SK-N-SH (cell line): Measurements from ENCODE around the gene TUBB4A. TPM values are rescaled to one million over a fixed set of nuclear protein-coding genes. Genes with fewer than 3 reads are reported as not detected.
A peak's percentile ranks its signal among the peaks of the same experiment; 100 is the strongest.

Experiments used
- CTCF ChIA-PET: fragments of 300-600, 350-600 bp; formaldehyde crosslinking; extraction: SDS; loops from one replicate; lab custom pipeline; 2021; lab: Yijun Ruan, JAX
- POLR2A ChIA-PET: fragments of 350-600 bp; sonication (Branson Sonifier 250); formaldehyde crosslinking; extraction: SDS; loops from one replicate; lab custom pipeline; 2020; ENCODE audit warnings: antibody characterized with exemption, inconsistent platforms; lab: Yijun Ruan, JAX
- DNase-seq: peaks from one replicate; pipeline ENCODE4 v3.0.0; 2012
- H2AFZ ChIP-seq: fragments of 200-600 bp; sonication (generic); 2 replicates; pipeline ENCODE4 v1.8.1; 2016; ENCODE audit warnings: antibody characterized with exemption, mild to moderate bottlenecking, low read depth
- H3F3A ChIP-seq: fragments of 200-600 bp; sonication (generic); replicated peaks from 2 replicates; pipeline ENCODE3; 2016; ENCODE audit warnings: antibody characterized with exemption, mild to moderate bottlenecking; ENCODE audit not compliant: insufficient read depth
- H3K27ac ChIP-seq, 2 experiments: fragments of 200-500 bp in 1 of 2; fragments of 200-600 bp in 1 of 2; sonication (Bioruptor generic) in 1 of 2; sonication (generic), shearing (Covaris generic) in 1 of 2; 2 replicates each; pipeline versions ENCODE4 v1.5.1 to v1.6.1; 2014 to 2016; ENCODE audit warnings: low read depth in 2 of 2, inconsistent platforms in 1 of 2, low read length in 1 of 2, mild to moderate bottlenecking in 1 of 2, mixed read lengths in 1 of 2
- H3K27me3 ChIP-seq: fragments of 200-600 bp; sonication (generic), shearing (Covaris generic); 2 replicates; pipeline ENCODE4 v1.6.1; 2016; ENCODE audit warnings: mixed run types; ENCODE audit not compliant: insufficient read depth
- H3K36me3 ChIP-seq, 2 experiments: fragments of 200-500 bp in 1 of 2; fragments of 200-600 bp in 1 of 2; sonication (Bioruptor generic) in 1 of 2; sonication (generic) in 1 of 2; replicated peaks in 1 of 2; 2 replicates each; pipeline versions ENCODE3 to v1.5.1; 2014 to 2016; ENCODE audit warnings: low read length in 1 of 2, mild to moderate bottlenecking in 1 of 2; ENCODE audit not compliant: insufficient read depth in 2 of 2, control insufficient read depth in 1 of 2
- H3K4me1 ChIP-seq, 2 experiments: fragments of 200-500 bp in 1 of 2; fragments of 200-600 bp in 1 of 2; sonication (Bioruptor generic) in 1 of 2; sonication (generic), shearing (Covaris generic) in 1 of 2; 2 replicates each; pipeline versions ENCODE4 v1.5.1 to v1.6.1; 2014 to 2016; ENCODE audit warnings: low read depth in 1 of 2, low read length in 1 of 2, mixed run types in 1 of 2; ENCODE audit not compliant: insufficient read depth in 2 of 2, control insufficient read depth in 1 of 2
- H3K4me2 ChIP-seq: fragments of 200-600 bp; sonication (generic), shearing (Covaris generic); 2 replicates; pipeline ENCODE4 v1.6.1; 2017; ENCODE audit warnings: mixed run types
- H3K4me3 ChIP-seq, 2 experiments: fragments of 200-500 bp in 1 of 2; fragments of 200-600 bp in 1 of 2; sonication (Bioruptor generic) in 1 of 2; sonication (generic), shearing (Covaris generic) in 1 of 2; 2 replicates each; pipeline versions ENCODE4 v1.5.1 to v1.8.1; 2014 to 2016; ENCODE audit warnings: low read depth in 2 of 2, inconsistent platforms in 1 of 2, low read length in 1 of 2, mild to moderate bottlenecking in 1 of 2, mixed read lengths in 1 of 2, moderate library complexity in 1 of 2
- H3K79me2 ChIP-seq: fragments of 200-600 bp; sonication (generic); 2 replicates; pipeline ENCODE4 v1.8.1; 2017; ENCODE audit warnings: mild to moderate bottlenecking; ENCODE audit not compliant: insufficient read depth
- H3K9ac ChIP-seq: fragments of 200-600 bp; sonication (generic); 2 replicates; pipeline ENCODE4 v1.6.1; 2017; ENCODE audit warnings: mixed run types
- H3K9me2 ChIP-seq: fragments of 200-600 bp; sonication (generic); 2 replicates; pipeline ENCODE4 v1.6.1; 2017; ENCODE audit warnings: mixed run types
- H3K9me3 ChIP-seq: fragments of 200-600 bp; sonication (generic); 2 replicates; pipeline ENCODE4 v1.6.1; 2017; ENCODE audit warnings: mixed run types, mild to moderate bottlenecking, moderate library complexity
- H4K20me1 ChIP-seq: fragments of 200-600 bp; sonication (generic); 2 replicates; pipeline ENCODE4 v1.6.1; 2017; ENCODE audit warnings: mild to moderate bottlenecking, mixed run types; ENCODE audit not compliant: insufficient read depth
- CHD2 ChIP-seq: fragments of 150-350 bp; IDR thresholded peaks from 2 replicates; pipeline ENCODE4 v1.6.1; 2018; ENCODE audit warnings: low read length; ENCODE audit not compliant: partially characterized antibody
- CTCF ChIP-seq: fragments of 200-600 bp; sonication (generic); IDR thresholded peaks from 2 replicates; pipeline ENCODE4 v1.6.1; 2017; ENCODE audit warnings: antibody characterized with exemption, mild to moderate bottlenecking, moderate library complexity
- ELF1 ChIP-seq: IDR thresholded peaks from 2 replicates; pipeline ENCODE4 v1.4.0; 2012
- EZH2phosphoT487 ChIP-seq: fragments of 200-600 bp; sonication (generic); IDR thresholded peaks from 2 replicates; pipeline ENCODE4 v1.6.1; 2017; ENCODE audit warnings: low read depth, mixed run types, mild to moderate bottlenecking, antibody characterized with exemption, moderate library complexity, borderline replicate concordance
- FOSL2 ChIP-seq: IDR thresholded peaks from 2 replicates; pipeline ENCODE4 v1.4.0; 2012; ENCODE audit warnings: low read depth, mild to moderate bottlenecking, moderate library complexity, borderline replicate concordance
- FOXJ3 ChIP-seq: sonication (generic); formaldehyde crosslinking; IDR thresholded peaks from 2 replicates; pipeline ENCODE4 v1.5.1; 2020; ENCODE audit warnings: mild to moderate bottlenecking, missing genetic modification reagents
- GABPA ChIP-seq: IDR thresholded peaks from 2 replicates; pipeline ENCODE4 v1.4.0; 2012; ENCODE audit warnings: low read depth, mild to moderate bottlenecking
- IRF3 ChIP-seq: fragments of 150-350 bp; IDR thresholded peaks from 2 replicates; pipeline ENCODE4 v1.6.1; 2016; ENCODE audit warnings: mild to moderate bottlenecking, low read depth, low read length
- MEF2A ChIP-seq: IDR thresholded peaks from 2 replicates; pipeline ENCODE4 v1.4.0; 2012; ENCODE audit warnings: low read depth, borderline replicate concordance
- MXI1 ChIP-seq: IDR thresholded peaks from 2 replicates; pipeline ENCODE4 v1.6.1; 2012; ENCODE audit warnings: mild to moderate bottlenecking, low read depth, low read length, improper control_type of control experiment
- NRF1 ChIP-seq: IDR thresholded peaks from 2 replicates; pipeline ENCODE4 v1.6.1; 2012; ENCODE audit warnings: low read depth, mild to moderate bottlenecking, low read length
- PBX3 ChIP-seq: IDR thresholded peaks from 2 replicates; pipeline ENCODE4; 2012
- RAD21 ChIP-seq: IDR thresholded peaks from 2 replicates; pipeline ENCODE4 v1.6.1; 2012; ENCODE audit warnings: mild to moderate bottlenecking, low read length
- SIN3A ChIP-seq: IDR thresholded peaks from 2 replicates; pipeline ENCODE4 v1.6.1; 2012; ENCODE audit warnings: low read depth, mild to moderate bottlenecking, low read length, moderate library complexity, borderline replicate concordance
- SMC3 ChIP-seq: IDR thresholded peaks from 2 replicates; pipeline ENCODE4 v1.6.1; 2012; ENCODE audit warnings: low read depth, low read length, improper control_type of control experiment
- TEAD4 ChIP-seq: IDR thresholded peaks from 2 replicates; pipeline ENCODE4 v1.4.0; 2012; ENCODE audit warnings: mild to moderate bottlenecking, borderline replicate concordance; ENCODE audit not compliant: insufficient read depth
- USF2 ChIP-seq: fragments of 150-350 bp; IDR thresholded peaks from 2 replicates; pipeline ENCODE4 v1.6.1; 2017; ENCODE audit warnings: antibody characterized with exemption, low read length, low read depth, borderline replicate concordance
- WGBS: methylation state at CpG from one replicate; pipeline ENCODE4 v1.1.6; 2017; ENCODE audit warnings: low lambda C conversion rate; 5-methylcytosine and 5-hydroxymethylcytosine counted together
- polyA plus RNA-seq, 3 experiments: library from polyadenylated mRNA; depleted of rRNA; stranded (reverse); fragments of >200 nt; gene quantifications; 2 replicates each; pipeline ENCODE4 v1.2.3, GENCODE V29; 2012

Gene TUBB4A
- polyA plus RNA-seq, 1 of the 3 experiments (the other 2 are of a cell fraction): 4.5 TPM

- no peaks in the 10 kb centered on the region for H3K9me3 ChIP-seq
- H3K9me2 ChIP-seq: no peaks in the 10 kb centered on the region
- ChIA-PET CTCF (interaction anchor here (0.7 to 2.9 kb wide), 24 partner anchors 11 to 477 kb away, joined by 3 to 20 read pairs (median 4); partner anchors contain the start of gene DENND1C), POLR2A (no interaction called here)
- H3K27me3 ChIP-seq: no peaks in the 10 kb centered on the region
- WGBS: 1% methylated on average over 16 of the region's 38 CpGs
- peak overlapping the region; percentile 94 for H3K4me2 ChIP-seq
- peak overlapping the region; percentile 69 for H2AFZ ChIP-seq
- peak overlapping the region; percentile 57 to 66 for H3K4me3 ChIP-seq
- TF ChIP-seq MXI1 (peak; percentile 6; the same call in 1 of the 2 replicates), SIN3A (0 out of 2 replicates have a peak, but pooled peaks have one; percentile 46), SMC3 (peak; percentile 87), CHD2 (no peak), IRF3 (no peak), MEF2A (no peak), GABPA (peak; percentile 37; the same call in 1 of the 2 replicates), RAD21 (peak; percentile 82), CTCF (peak; percentile 97)
- peak; percentile 92 for DNase-seq
- no peaks in the 10 kb centered on the region for H3K36me3 ChIP-seq
- no peaks in the 10 kb centered on the region for H3K79me2 ChIP-seq
- H3K4me1 ChIP-seq: peaks cover 6 to 8% of the 10 kb centered on the region in 2 experiments; a peak in 1 of 4 replicates
- H3K27ac ChIP-seq: peak overlapping the region in 1 of 2 experiments; percentile 41; a peak in 2 of 4 replicates
- peak overlapping the region; percentile 59; the same call in 1 of the 2 replicates for H3K9ac ChIP-seq
- peaks cover 7% of the 10 kb centered on the region for H3F3A ChIP-seq
- H4K20me1 ChIP-seq: no peaks in the 10 kb centered on the region
Measured at GRCh38 chr19:6516659-6517291, 14.7 kb upstream of the TUBB4A start.

- H3K36me3 ChIP-seq: no peaks in the 10 kb centered on the region
- CTCF ChIA-PET: interaction anchor here (0.7 to 2.9 kb wide), 22 partner anchors 10 to 477 kb away, joined by 3 to 20 read pairs (median 4); partner anchors contain the start of gene DENND1C
- peak overlapping the region; percentile 59; the same call in 1 of the 2 replicates for H3K9ac ChIP-seq
- TF ChIP-seq GABPA: peak; percentile 36; the same call in 1 of the 2 replicates
- peak; percentile 82 for TF ChIP-seq PBX3
- no peak for TF ChIP-seq NRF1
- no peak for TF ChIP-seq EZH2phosphoT487
- no peak for TF ChIP-seq FOXJ3
- TF ChIP-seq TEAD4: no peak
- no peak for TF ChIP-seq USF2
- TF ChIP-seq FOSL2: no peak
- 0 out of 2 replicates have a peak, but pooled peaks have one; percentile 19 for TF ChIP-seq MXI1
- no peak for TF ChIP-seq ELF1
Measured at GRCh38 chr19:6516018-6516658, 14.0 kb upstream of the TUBB4A start.

More at GRCh38 chr19:6516018-6516658, 14.0 kb upstream of the TUBB4A start:
- H3F3A ChIP-seq: peaks cover 7% of the 10 kb centered on the region
- 3% methylated on average over 20 of the region's 26 CpGs for WGBS
- H3K79me2 ChIP-seq: no peaks in the 10 kb centered on the region
- H3K27me3 ChIP-seq: no peaks in the 10 kb centered on the region
- no peaks in the 10 kb centered on the region for H4K20me1 ChIP-seq
- POLR2A ChIA-PET: interaction anchor here (0.6 kb wide), 1 partner anchor 28 kb away, joined by 3 read pairs; no protein-coding TSS in a partner anchor
- peak overlapping the region; percentile 57 to 66 for H3K4me3 ChIP-seq
- H3K4me1 ChIP-seq: peaks cover 6 to 8% of the 10 kb centered on the region in 2 experiments; a peak in 1 of 4 replicates
- no peaks in the 10 kb centered on the region for H3K9me2 ChIP-seq
- H3K27ac ChIP-seq: peak overlapping the region in 1 of 2 experiments; percentile 41; a peak in 2 of 4 replicates
- H3K4me2 ChIP-seq: peak overlapping the region; percentile 94
- peak; percentile 90 for DNase-seq
- H3K9me3 ChIP-seq: no peaks in the 10 kb centered on the region
- peak overlapping the region; percentile 69 for H2AFZ ChIP-seq
